GM12891 (cell line): ENCODE results near the gene GIMAP8.

Experiments
- PAX5 ChIP-seq: IDR thresholded peaks from 2 replicates; pipeline ENCODE4 v1.6.1; 2011; ENCODE audit warnings: low read length, moderate library complexity, mild to moderate bottlenecking; ENCODE audit not compliant: insufficient read depth, severe bottlenecking
- POLR2A ChIP-seq: IDR thresholded peaks from 2 replicates; pipeline ENCODE4 v1.6.1; 2011; ENCODE audit warnings: low read depth, low read length, control low read depth
- POLR2AphosphoS5 ChIP-seq: IDR thresholded peaks from 2 replicates; pipeline ENCODE4 v1.6.1; 2011; ENCODE audit warnings: low read depth, low read length, control low read depth
- TAF1 ChIP-seq: IDR thresholded peaks from 2 replicates; pipeline ENCODE4 v1.6.1; 2011; ENCODE audit warnings: low read depth, low read length, control low read depth

- TF ChIP-seq POLR2A = no peak
- TF ChIP-seq POLR2AphosphoS5 = no peak
- no peak for TF ChIP-seq TAF1
- no peak for TF ChIP-seq PAX5
Measured at GRCh38 chr7:150411606-150412005, 38.8 kb upstream of the GIMAP8 start.
